HG02852 (cell line): ENCODE data around the gene FXR1.
"Not testable (repeated sequence)": the region's sequence is repeated elsewhere in the genome, so short reads cannot be mapped to it uniquely, and the experiment has no call there.

Experiments
- ATAC-seq: cut with Tn5 transposase; IDR thresholded peaks from one replicate; pipeline ENCODE4 v1.9.1; 2021; ENCODE audit warnings: mild to moderate bottlenecking, moderate library complexity; ENCODE audit not compliant: unreplicated experiment

Gene FXR1

GRCh38 chr3:180932819-180933218 is 20.3 kb downstream of the FXR1 start:
- no peak for ATAC-seq

DNA sequence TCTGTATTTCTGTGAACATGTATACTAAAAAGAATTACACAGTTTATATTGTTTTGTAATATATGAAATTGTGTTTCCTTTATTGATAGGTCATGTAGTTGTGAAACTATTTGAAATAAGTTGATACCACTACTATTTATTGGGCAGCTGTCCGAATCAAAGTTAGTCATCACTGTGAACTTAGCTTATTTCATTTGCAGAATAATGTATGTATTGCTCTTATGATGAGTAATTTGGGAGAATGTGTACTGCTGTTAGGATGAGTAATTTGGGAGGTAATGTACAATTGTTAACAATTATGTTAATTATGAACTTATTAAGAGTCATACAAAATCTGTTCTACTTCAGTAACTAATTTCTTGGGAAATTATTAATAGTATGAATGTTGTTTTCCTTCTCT is 22.2 kb downstream of the FXR1 start:
- no peak for ATAC-seq

DNA sequence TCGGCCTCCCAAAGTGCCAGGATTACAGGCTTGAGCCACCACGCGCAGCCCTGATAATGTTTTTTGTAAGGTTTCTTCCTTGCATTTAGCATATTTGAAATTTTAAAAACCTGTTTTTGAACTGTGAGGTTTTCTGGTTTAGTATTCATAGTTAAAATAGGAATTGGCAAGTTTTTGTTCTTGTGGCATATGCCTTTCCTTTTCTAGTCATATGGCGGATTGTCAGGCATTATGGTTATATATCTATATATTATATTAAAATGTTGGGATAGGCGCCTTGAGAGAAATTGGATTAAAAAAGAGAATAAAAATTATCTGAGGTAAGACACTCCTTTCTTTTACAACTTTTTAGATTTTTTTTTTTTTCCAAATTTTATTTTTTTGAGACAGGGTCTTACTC is 28.4 kb downstream of the FXR1 start:
- ATAC-seq: no peak

- peak; percentile 78 for ATAC-seq
Observed at GRCh38 chr3:180947761-180948390, 35.4 kb downstream of the FXR1 start.

- peak; percentile 70 for ATAC-seq
Observed at GRCh38 chr3:180959691-180960090, 47.2 kb downstream of the FXR1 start.

GRCh38 chr3:180961087-180961486 is 48.6 kb downstream of the FXR1 start:
- no peak for ATAC-seq

GRCh38 chr3:180961552-180961951 is 49.1 kb downstream of the FXR1 start:
- no peak for ATAC-seq

GRCh38 chr3:180962530-180962929 is 50.1 kb downstream of the FXR1 start:
- no peak for ATAC-seq

- no peak for ATAC-seq
Observed at GRCh38 chr3:180970931-180971330, 58.5 kb downstream of the FXR1 start.

- ATAC-seq: peak; percentile 75
Observed at GRCh38 chr3:180973543-180973942, 61.1 kb downstream of the FXR1 start.

GRCh38 chr3:180974286-180974685 is 61.8 kb downstream of the FXR1 start:
- ATAC-seq: no peak

- no peak for ATAC-seq
Observed at GRCh38 chr3:180977498-180977897, 65.0 kb downstream of the FXR1 start.

GRCh38 chr3:180979961-180980360 is 67.5 kb downstream of the FXR1 start:
- no peak for ATAC-seq

DNA sequence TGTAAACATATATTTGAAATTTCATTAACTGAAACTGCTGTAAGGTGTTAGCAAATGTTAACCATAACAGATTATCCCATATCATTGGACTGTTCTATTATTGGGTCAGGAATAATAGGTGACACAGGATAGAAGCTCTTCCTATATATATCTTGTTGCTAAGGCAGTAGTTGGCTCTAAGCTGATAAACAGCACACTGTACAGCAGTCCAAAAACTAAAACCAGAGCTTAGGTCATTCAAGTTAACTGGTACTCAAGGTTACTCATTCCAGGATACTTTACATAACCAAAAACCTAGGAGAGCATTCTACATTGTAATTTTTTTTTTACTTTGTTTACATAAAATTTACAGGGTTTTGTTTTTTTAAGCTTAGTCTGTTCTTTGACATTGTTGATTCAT is 68.1 kb downstream of the FXR1 start:
- ATAC-seq: peak; percentile 38

- no peak for ATAC-seq
Observed at GRCh38 chr3:180981912-180982311, 69.4 kb downstream of the FXR1 start.

GRCh38 chr3:180983136-180983535 is 70.7 kb downstream of the FXR1 start:
- ATAC-seq: no peak

DNA sequence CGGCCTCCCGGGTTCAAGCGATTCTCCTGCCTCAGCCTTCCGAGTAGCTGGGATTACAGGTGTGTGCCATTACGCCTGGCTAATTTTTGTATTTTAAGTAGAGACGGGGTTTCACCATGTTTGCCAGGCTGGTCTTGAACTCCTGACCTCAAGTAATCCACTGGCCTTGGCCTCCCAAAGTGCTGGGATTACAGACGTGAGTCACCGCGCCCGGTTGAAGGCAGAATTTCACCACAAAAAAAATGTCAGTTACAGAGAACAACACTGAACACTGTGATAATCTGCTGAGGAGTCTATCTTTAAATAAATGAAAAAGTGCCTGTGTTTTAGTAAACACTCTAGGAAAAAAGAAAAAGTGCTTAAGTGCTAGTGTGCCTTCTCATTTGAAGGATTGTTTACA is 73.9 kb downstream of the FXR1 start:
- ATAC-seq: not testable (repeated sequence)

DNA sequence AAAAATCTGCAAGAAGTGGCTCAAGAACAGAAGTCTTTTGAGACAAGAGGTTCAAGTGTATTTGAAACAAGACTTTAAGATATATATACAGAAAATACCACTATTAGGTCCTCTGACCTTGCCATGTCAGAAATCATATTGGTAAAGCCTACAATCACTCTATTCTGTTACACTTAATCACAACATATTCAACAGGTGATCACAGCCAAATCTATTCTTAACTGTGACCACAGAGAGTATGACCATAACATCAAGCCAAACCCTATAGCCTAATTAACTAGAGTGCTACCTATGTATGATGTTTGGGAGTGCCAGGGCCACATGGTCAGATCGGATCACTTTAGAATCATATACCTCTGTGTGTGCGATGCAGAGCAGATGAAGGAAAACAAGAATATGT is 74.9 kb downstream of the FXR1 start:
- ATAC-seq: no peak

- peak; percentile 94 for ATAC-seq
Observed at GRCh38 chr3:180989291-180990163, 77.1 kb downstream of the FXR1 start, which contains the start of gene DNAJC19. Gene DNAJC19 (minus strand): TSS chr3:180989736. CDS start chr3:180989602, 134 bp downstream.

- no peak for ATAC-seq
Observed at GRCh38 chr3:180990505-180990904, 78.0 kb downstream of the FXR1 start.

DNA sequence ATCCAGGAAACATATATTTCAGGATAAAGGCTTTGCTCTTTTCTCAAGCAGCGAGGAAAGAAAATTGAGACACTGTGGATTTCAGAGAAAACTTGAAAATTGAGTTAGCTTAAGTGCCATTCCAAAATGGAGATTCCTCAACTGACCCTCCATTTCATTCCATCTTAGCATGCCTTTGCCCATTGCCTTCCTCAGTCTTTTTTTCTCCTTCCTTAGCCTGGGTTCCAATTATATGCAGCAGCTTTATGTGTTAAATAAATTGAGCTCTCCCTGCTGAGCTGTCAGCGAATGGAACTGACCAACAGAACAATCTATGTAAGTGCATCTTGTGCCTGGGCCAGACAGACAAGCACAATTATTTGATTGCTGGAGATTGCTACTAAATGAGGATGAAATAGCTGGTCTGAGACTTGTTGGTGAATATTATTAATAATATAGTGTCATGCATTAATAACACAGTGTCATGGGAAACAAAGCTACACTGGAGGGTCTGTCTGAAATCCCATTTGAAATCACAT is 84.0 kb downstream of the FXR1 start:
- ATAC-seq: no peak

DNA sequence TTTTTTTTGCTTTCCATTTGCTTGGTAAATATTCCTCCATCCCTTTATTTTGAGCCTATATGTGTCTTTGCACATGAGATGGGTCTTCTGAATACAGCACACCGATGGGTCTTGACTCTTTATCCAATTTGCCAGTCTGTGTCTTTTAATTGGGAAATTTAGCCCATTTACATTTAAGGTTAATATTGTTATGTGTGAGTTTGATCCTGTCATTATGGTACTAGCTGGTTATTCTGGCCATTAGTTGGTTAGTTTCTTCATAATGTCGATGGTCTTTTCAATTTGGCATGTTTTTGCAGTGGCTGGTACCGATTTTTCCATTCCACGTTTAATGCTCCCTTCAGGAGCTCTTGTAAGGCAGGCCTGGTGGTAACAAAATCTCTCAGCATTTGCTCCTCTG is 89.9 kb downstream of the FXR1 start:
- not testable (repeated sequence) for ATAC-seq
